ENCODE measurements around the gene UQCRFS1. TPM values are rescaled to one million over a fixed set of nuclear protein-coding genes. Genes with fewer than 3 reads are reported as not detected.
"Not testable (repeated sequence)": the region's sequence is repeated elsewhere in the genome, so short reads cannot be mapped to it uniquely, and the experiment has no call there.

UQCRFS1 gene
- total RNA-seq, 6 experiments from 2014 or later: 23.9 to 39.0 (median 27.5) TPM

DNA sequence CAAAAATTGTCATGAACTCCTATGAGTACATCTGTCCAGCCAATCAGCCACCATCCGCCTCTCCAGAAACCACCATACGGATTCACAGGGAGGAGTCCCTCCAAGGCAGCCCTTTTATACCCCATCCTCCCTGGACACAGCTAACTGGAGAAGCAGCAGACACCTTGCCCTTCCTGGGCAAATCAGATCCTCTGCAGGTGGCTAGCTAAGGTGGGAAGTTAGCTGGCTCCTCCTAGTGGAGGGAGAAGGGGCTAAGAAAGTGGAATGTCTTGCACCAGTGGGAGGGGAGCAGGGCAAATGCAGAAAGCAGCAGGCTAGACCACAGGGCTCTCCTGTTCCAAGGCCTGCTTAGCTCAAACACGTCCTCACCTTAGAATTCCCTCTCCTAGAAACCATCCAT is 46.2 kb upstream of the UQCRFS1 start:
- no peaks in the 10 kb centered on the region for H3K36me3 ChIP-seq
- no peak for ATAC-seq
- no peaks in the 10 kb centered on the region for H3K4me1 ChIP-seq
- TF ChIP-seq, protein P1, sequence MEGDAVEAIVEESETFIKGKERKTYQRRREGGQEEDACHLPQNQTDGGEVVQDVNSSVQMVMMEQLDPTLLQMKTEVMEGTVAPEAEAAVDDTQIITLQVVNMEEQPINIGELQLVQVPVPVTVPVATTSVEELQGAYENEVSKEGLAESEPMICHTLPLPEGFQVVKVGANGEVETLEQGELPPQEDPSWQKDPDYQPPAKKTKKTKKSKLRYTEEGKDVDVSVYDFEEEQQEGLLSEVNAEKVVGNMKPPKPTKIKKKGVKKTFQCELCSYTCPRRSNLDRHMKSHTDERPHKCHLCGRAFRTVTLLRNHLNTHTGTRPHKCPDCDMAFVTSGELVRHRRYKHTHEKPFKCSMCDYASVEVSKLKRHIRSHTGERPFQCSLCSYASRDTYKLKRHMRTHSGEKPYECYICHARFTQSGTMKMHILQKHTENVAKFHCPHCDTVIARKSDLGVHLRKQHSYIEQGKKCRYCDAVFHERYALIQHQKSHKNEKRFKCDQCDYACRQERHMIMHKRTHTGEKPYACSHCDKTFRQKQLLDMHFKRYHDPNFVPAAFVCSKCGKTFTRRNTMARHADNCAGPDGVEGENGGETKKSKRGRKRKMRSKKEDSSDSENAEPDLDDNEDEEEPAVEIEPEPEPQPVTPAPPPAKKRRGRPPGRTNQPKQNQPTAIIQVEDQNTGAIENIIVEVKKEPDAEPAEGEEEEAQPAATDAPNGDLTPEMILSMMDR (IDR thresholded peaks at IDR 0.05): peak in 1 of 4 donors; percentile 6
- TF ChIP-seq POLR2A (IDR thresholded peaks at IDR 0.05): no peak
- DNase-seq: no peak
- 38% methylated on average over 3 of the region's 3 CpGs for WGBS (ENCODE audit: insufficient coverage, low coverage, low lambda C conversion rate, missing lambda C conversion rate)
- intact Hi-C loops (cut with DNase I): no loop called here
- H3K4me3 ChIP-seq: no peak overlapping the region
- H3K9me3 ChIP-seq: no peaks in the 10 kb centered on the region
- H3K27me3 ChIP-seq: no peaks in the 10 kb centered on the region
- no peak overlapping the region for H3K27ac ChIP-seq

DNA sequence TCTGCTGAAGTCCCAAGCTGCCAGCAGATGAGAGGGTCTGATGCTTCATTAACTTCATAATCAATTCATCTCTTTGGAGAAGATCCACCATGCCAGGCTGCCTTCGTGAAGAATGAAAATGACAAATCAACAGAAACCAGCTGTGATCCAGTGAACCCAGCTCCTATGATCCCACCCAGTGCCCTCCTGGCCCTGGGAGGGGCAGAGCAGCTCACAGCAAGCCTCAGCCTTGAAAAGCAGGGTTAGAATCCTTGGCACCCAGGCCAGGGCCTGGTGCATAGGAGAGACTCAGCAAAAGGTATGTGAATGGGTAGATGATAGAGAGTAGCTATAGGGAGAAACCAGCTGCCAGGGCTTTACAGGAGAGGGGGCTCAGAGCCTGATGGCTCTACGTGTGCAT is 43.6 kb upstream of the UQCRFS1 start:
- Histone ChIP-seq H3K4me3 (no peak overlapping the region), H3K27me3 (no peaks in the 10 kb centered on the region), H3K27ac (no peak overlapping the region), H3K4me1 (no peaks in the 10 kb centered on the region), H3K9me3 (no peaks in the 10 kb centered on the region), H3K36me3 (no peaks in the 10 kb centered on the region)
- DNase-seq: no peak
- 48% methylated on average over 2 of the region's 2 CpGs for WGBS (ENCODE audit: insufficient coverage, low coverage, low lambda C conversion rate, missing lambda C conversion rate)
- ATAC-seq: no peak
- intact Hi-C loops (cut with DNase I): no loop called here
- no peak for TF ChIP-seq POLR2A (IDR thresholded peaks at IDR 0.05)
- TF ChIP-seq, protein P1 (IDR thresholded peaks at IDR 0.05): no peak

DNA sequence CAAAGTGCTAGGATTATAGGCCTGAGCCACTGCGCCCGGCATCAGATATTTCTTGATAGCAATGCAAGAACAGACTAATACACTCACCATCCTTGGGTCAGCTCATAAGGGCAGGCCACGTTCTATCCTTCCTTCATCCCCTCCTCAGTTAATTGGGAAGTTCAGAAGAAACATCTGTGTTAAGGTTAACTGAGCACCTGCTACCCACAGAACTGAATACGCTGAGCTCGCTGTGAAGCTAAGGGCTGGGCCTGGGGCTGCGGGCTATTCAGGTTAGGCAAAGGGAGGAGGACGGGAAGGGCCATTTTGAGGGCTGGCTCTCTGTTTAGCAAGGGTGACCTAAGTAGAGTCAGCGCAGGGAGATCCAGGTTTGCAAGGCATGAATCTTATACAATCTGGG is 43.0 kb upstream of the UQCRFS1 start:
- Histone ChIP-seq H3K4me3 (no peak overlapping the region), H3K27me3 (no peaks in the 10 kb centered on the region), H3K36me3 (no peaks in the 10 kb centered on the region), H3K27ac (no peak overlapping the region), H3K9me3 (no peaks in the 10 kb centered on the region), H3K4me1 (no peaks in the 10 kb centered on the region)
- 79% methylated on average over 7 of the region's 8 CpGs for WGBS (ENCODE audit: insufficient coverage, low coverage, low lambda C conversion rate, missing lambda C conversion rate)
- DNase-seq: no peak
- no peak for TF ChIP-seq POLR2A (IDR thresholded peaks at IDR 0.05)
- TF ChIP-seq, protein P1 (IDR thresholded peaks at IDR 0.05): no peak
- intact Hi-C loops (cut with DNase I): no loop called here
- no peak for ATAC-seq

DNA sequence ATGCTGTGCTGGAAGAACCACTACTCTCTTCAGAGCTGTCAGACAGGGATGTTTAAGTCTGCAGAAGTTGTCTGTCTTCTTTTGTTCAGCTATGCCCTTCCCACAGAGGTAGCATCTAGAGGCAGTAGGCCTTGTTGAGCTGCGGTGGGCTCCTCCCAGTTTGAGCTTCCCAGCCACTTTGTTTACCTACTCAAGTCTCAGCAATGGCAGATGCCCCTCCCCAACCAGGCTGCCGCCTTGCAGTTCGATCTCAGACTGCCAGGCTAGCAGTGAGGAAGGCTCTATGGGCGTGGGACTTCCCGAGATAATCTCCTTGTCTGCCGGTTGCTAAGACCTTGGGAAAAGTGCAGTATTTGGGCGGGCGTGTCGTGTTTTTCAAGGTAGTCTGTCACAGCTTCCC is 42.1 kb upstream of the UQCRFS1 start:
- TF ChIP-seq, protein P1 (IDR thresholded peaks at IDR 0.05): no peak
- no peak for TF ChIP-seq POLR2A (IDR thresholded peaks at IDR 0.05)
- no peaks in the 10 kb centered on the region for H3K27me3 ChIP-seq
- no peaks in the 10 kb centered on the region for H3K4me1 ChIP-seq
- no peaks in the 10 kb centered on the region for H3K9me3 ChIP-seq
- H3K4me3 ChIP-seq: no peak overlapping the region
- H3K36me3 ChIP-seq: no peaks in the 10 kb centered on the region
- ATAC-seq: no peak
- H3K27ac ChIP-seq: no peak overlapping the region
- no peak for DNase-seq
- WGBS (ENCODE audit: insufficient coverage, low coverage, low lambda C conversion rate, missing lambda C conversion rate): 42% methylated on average over 6 of the region's 9 CpGs
- intact Hi-C loops (cut with DNase I): no loop called here

DNA sequence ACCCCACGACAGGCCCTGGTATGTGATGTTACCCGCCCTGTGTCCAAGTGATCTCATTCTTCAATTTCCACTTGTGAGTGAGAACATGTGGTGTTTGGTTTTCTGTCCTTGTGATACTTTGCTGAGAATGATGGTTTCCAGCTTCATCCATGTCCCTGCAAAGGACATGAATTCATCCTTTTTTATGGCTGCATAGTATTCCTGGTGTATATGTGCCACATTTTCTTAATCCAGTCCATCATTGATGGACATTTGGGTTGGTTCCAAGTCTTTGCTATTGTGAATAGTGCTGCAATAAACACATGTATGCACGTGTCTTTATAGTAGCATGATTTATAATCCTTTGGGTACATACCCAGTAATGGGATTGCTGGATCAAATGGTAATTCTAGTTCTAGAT is 36.8 kb upstream of the UQCRFS1 start:
- WGBS (ENCODE audit: insufficient coverage, low coverage, low lambda C conversion rate, missing lambda C conversion rate): 70% methylated on average over 3 of the region's 3 CpGs
- intact Hi-C loops (cut with DNase I): not testable (repeated sequence)

More for the DNA sequence above, 36.8 kb upstream of the UQCRFS1 start:
- DNase-seq, H3K27ac ChIP-seq, H3K4me1 ChIP-seq, H3K9me3 ChIP-seq, H3K27me3 ChIP-seq, H3K36me3 ChIP-seq, H3K4me3 ChIP-seq, ATAC-seq: not testable (repeated sequence)
